ENCODE data around the gene NCOR1. TPM values are rescaled to one million over a fixed set of nuclear protein-coding genes. Genes with fewer than 3 reads are reported as not detected.
A peak's percentile ranks its signal among the peaks of the same experiment; 100 is the strongest.

Gene NCOR1
- total and polyA plus RNA-seq, 9 of the 15 experiments (the other 6 are each of a cell fraction or from before 2014, with no cell fraction given), result 20.2 to 66.5 (median 50.9) TPM

GRCh38 chr17:16081507-16082087 lies 133.7 kb downstream of the NCOR1 start:
- intact Hi-C loops (cut with micrococcal nuclease), result no loop called here
- no peak overlapping the region for H3K9ac ChIP-seq (ENCODE audit: insufficient read depth in 1 of 2, low read depth in 2 of 2, low read length in 2 of 2)
- H3K27ac ChIP-seq (ENCODE audit: extremely low read depth, low read depth, low read length), result no peak overlapping the region
- BruUV-seq (replicated peaks), result no TSS peak
- no peak for DNase-seq (ENCODE audit: extremely low read depth in 1 of 4, low spot score in 3 of 4)
- H3K4me3 ChIP-seq, result no peak overlapping the region
- TF ChIP-seq RCOR1 (IDR thresholded peaks at IDR 0.05; ENCODE audit: borderline replicate concordance in 1 of 2, low read depth in 2 of 2, low read length in 2 of 2), result 0 out of 4 replicates have a peak, but pooled peaks of 1 of the 2 experiments have one; percentile 13
- no peak for TF ChIP-seq NR2F6 (CRISPR knock-in tag; IDR thresholded peaks at IDR 0.05)
- no peak for TF ChIP-seq HNRNPH1 (optimal IDR thresholded peaks at IDR 0.05; ENCODE audit: low read depth, low read length)
- peak; percentile 38; the same call in 1 of the 2 replicates for TF ChIP-seq CBFA2T3 (IDR thresholded peaks at IDR 0.05)
- TF ChIP-seq RFX1 (IDR thresholded peaks at IDR 0.05), result no peak
- no peak for TF ChIP-seq SMC3 (conservative IDR thresholded peaks at IDR 0.05; ENCODE audit: insufficient read depth, low read depth, low read length)
- no peak for TF ChIP-seq NONO (IDR thresholded peaks at IDR 0.05; ENCODE audit: low read depth in 2 of 2, low read length in 1 of 2)
- TF ChIP-seq FOXA3 (CRISPR knock-in tag; conservative IDR thresholded peaks at IDR 0.05 in 1 of 2, IDR thresholded peaks at IDR 0.05 in 1 of 2), result no peak
- no peak for TF ChIP-seq ZNF778 (CRISPR knock-in tag; IDR thresholded peaks at IDR 0.05)
- FAIRE-seq, result no peak
- ATAC-seq, result no peak
- no peaks in the 10 kb centered on the region; a peak in 1 of 5 replicates for H3K4me1 ChIP-seq (replicated peaks in 1 of 2; ENCODE audit: control insufficient read depth in 2 of 2, insufficient read depth in 2 of 2, low read length in 2 of 2)
- no peaks in the 10 kb centered on the region for H3K9me1 ChIP-seq (ENCODE audit: control insufficient read depth, insufficient read depth, low read length)
- no peak overlapping the region for H3K4me2 ChIP-seq (ENCODE audit: insufficient read depth, low read length)
- POLR2A ChIA-PET, result no interaction called here
- in situ Hi-C loops (cut with MboI), result no loop called here
- no peak overlapping the region for H2AFZ ChIP-seq (ENCODE audit: low read depth, low read length)
- no peaks in the 10 kb centered on the region; the same call in 2 of the 3 replicates for H3K79me2 ChIP-seq (ENCODE audit: control insufficient read depth, insufficient read depth, low read length)
- peaks cover 54% of the 10 kb centered on the region for H3K36me3 ChIP-seq (ENCODE audit: control insufficient read depth, insufficient read depth, low read length)
- H3K9me3 ChIP-seq (replicated peaks; ENCODE audit: control insufficient read depth, insufficient read depth, low read depth, low read length), result no peaks in the 10 kb centered on the region
- no peaks in the 10 kb centered on the region for H4K20me1 ChIP-seq (replicated peaks; ENCODE audit: control insufficient read depth, insufficient read depth, low read length)
- H3K27me3 ChIP-seq (ENCODE audit: control insufficient read depth in 2 of 2, insufficient read depth in 2 of 2, low read length in 2 of 2), result no peaks in the 10 kb centered on the region
- WGBS (ENCODE audit: insufficient coverage, low coverage, missing lambda C conversion rate), result 75% methylated on average over 1 of the region's 1 CpG
- CTCF ChIA-PET (ENCODE audit: low intra/inter-chr PET ratio), result no interaction called here
